Transverse colon (tissue), 4 donors: ENCODE results near the gene PXK. TPM values are rescaled to one million over a fixed set of nuclear protein-coding genes. Genes with fewer than 3 reads are reported as not detected.

Experiments used
- DNase-seq: peaks from one replicate; pipeline ENCODE4 v3.0.0-alpha.2; 2019
- H3K27ac ChIP-seq, 4 donors: fragments of 200-600 bp; sonication (generic); 2 replicates each; pipeline ENCODE4 v1.5.1; 2016 to 2018; ENCODE audit warnings: inconsistent platforms in 4 of 4
- H3K27me3 ChIP-seq: fragments of 200-600 bp; sonication (generic); 2 replicates; pipeline ENCODE4 v1.5.1; 2017; ENCODE audit warnings: inconsistent platforms
- H3K36me3 ChIP-seq, 4 donors: fragments of 200-600 bp; sonication (generic); 2 replicates each; pipeline ENCODE4 v1.5.1; 2017 to 2019; ENCODE audit warnings: inconsistent platforms in 4 of 4
- H3K4me1 ChIP-seq, 4 donors: fragments of 200-600 bp; sonication (generic); 2 replicates each; pipeline ENCODE4 v1.5.1; 2017 to 2020; ENCODE audit warnings: inconsistent platforms in 4 of 4
- H3K4me3 ChIP-seq, 4 donors: fragments of 200-600 bp; sonication (generic); 1 replicate in 1 of 4; 2 replicates in 3 of 4; pipeline versions ENCODE4 v1.5.1 to v1.6.1; 2017 to 2019; ENCODE audit warnings: inconsistent platforms in 4 of 4
- H3K9me3 ChIP-seq, 2 donors: fragments of 200-600 bp; sonication (generic); 2 replicates each; pipeline ENCODE4 v1.5.1; 2017 to 2019; ENCODE audit warnings: inconsistent platforms in 2 of 2
- CTCF ChIP-seq, 5 experiments: fragments of 200-600 bp in 3 of 5; fragments of 450-650 bp in 2 of 5; sonication (generic) in 3 of 5; IDR thresholded peaks; 1 replicate in 2 of 5; 2 replicates in 3 of 5; pipeline ENCODE4 v1.5.1; 2016 to 2017; ENCODE audit warnings: antibody characterized with exemption in 5 of 5, inconsistent platforms in 3 of 5, mild to moderate bottlenecking in 2 of 5, moderate library complexity in 1 of 5
- EP300 ChIP-seq: sonication (generic); formaldehyde crosslinking; IDR thresholded peaks from one replicate; pipeline ENCODE4 v1.6.1; 2017; ENCODE audit warnings: antibody characterized with exemption, low read depth
- POLR2A ChIP-seq: fragments of 450-650 bp; IDR thresholded peaks from one replicate; pipeline ENCODE4 v1.6.1; 2016; ENCODE audit warnings: antibody characterized with exemption, mild to moderate bottlenecking, moderate library complexity
- POLR2AphosphoS5 ChIP-seq, 3 donors: sonication (generic); formaldehyde crosslinking; IDR thresholded peaks; one replicate each; pipeline ENCODE4 v1.6.1; 2016; ENCODE audit warnings: antibody characterized with exemption in 3 of 3
- WGBS, 2 donors: methylation state at CpG; one replicate each; pipeline ENCODE4 v1.1.5; 2018; ENCODE audit warnings: low coverage in 1 of 2; 5-methylcytosine and 5-hydroxymethylcytosine counted together
- in situ Hi-C, 4 donors: fragments of 200-750 bp; cut with MboI; loops; one replicate each; pipeline versions ENCODE4 v1.15.0 to v1.15.1; 2017; ENCODE audit warnings: low sequenced_read_pairs in 3 of 4, low pct_ligation_motif_present in 1 of 4, low pct_unique_long_range_greater_than_20kb in 1 of 4
- intact Hi-C: fragments of 100-400 bp; cut with DNase I; formaldehyde crosslinking; loops from one replicate; pipeline ENCODE4 v1.15.1; 2023; ENCODE audit warnings: low total_unique reads
- total RNA-seq, 4 donors: library from RNA; depleted of rRNA; stranded (reverse); fragments of >200 nt; gene quantifications; one replicate each; pipeline ENCODE4 v1.1.0, GENCODE V29; 2016

The PXK gene
- total RNA-seq, 4 donors from 2014 or later, result 7.6 to 29.5 (median 16.6) TPM

- no peaks in the 10 kb centered on the region for H3K27me3 ChIP-seq
- in situ Hi-C loops (loop anchor here in 1 of 4 donors (10.0 kb wide), 1 partner anchor 47 kb away; no protein-coding TSS in a partner anchor), intact Hi-C loops (no loop called here)
- no peak overlapping the region for H3K4me3 ChIP-seq
- no peak for TF ChIP-seq CTCF (IDR thresholded peaks at IDR 0.05)
- TF ChIP-seq POLR2A, result no peak
- no peak for TF ChIP-seq EP300
- TF ChIP-seq POLR2AphosphoS5 (IDR thresholded peaks at IDR 0.05), result no peak
- no peaks in the 10 kb centered on the region for H3K4me1 ChIP-seq
- no peaks in the 10 kb centered on the region for H3K9me3 ChIP-seq
- H3K27ac ChIP-seq, result no peak overlapping the region
- no peak for DNase-seq
- peaks cover 0 to 18% (median 3%) of the 10 kb centered on the region in 4 donors for H3K36me3 ChIP-seq
- 74 to 85% methylated on average over 4 to 9 of the region's 9 CpGs for WGBS, 2 donors
These were observed 40.9 kb upstream of the PXK start for GRCh38 chr3:58291671-58292338.

GRCh38 chr3:58292866-58293265 is 39.8 kb upstream of the PXK start:
- in situ Hi-C loops (loop anchor here in 1 of 4 donors (10.0 kb wide), 1 partner anchor 48 kb away; no protein-coding TSS in a partner anchor), intact Hi-C loops (no loop called here)
- H3K36me3 ChIP-seq, result peaks cover 0 to 8% (median 0%) of the 10 kb centered on the region in 4 donors
- no peaks in the 10 kb centered on the region for H3K9me3 ChIP-seq
- DNase-seq, result no peak
- H3K27me3 ChIP-seq, result no peaks in the 10 kb centered on the region
- no peak overlapping the region for H3K27ac ChIP-seq
- H3K4me1 ChIP-seq, result no peaks in the 10 kb centered on the region
- TF ChIP-seq CTCF (IDR thresholded peaks at IDR 0.05) (no peak), POLR2AphosphoS5 (IDR thresholded peaks at IDR 0.05) (no peak), POLR2A (no peak), EP300 (no peak)
- WGBS, 2 donors, result 50 to 80% methylated on average over 1 to 10 of the region's 10 CpGs
- no peak overlapping the region for H3K4me3 ChIP-seq

GRCh38 chr3:58293516-58293915 is 39.2 kb upstream of the PXK start:
- TF ChIP-seq POLR2A, result no peak
- TF ChIP-seq CTCF (IDR thresholded peaks at IDR 0.05), result no peak
- no peak for TF ChIP-seq POLR2AphosphoS5 (IDR thresholded peaks at IDR 0.05)
- TF ChIP-seq EP300, result no peak
- WGBS, 2 donors, result 77 to 95% methylated on average over 3 to 9 of the region's 9 CpGs

GRCh38 chr3:58296269-58296668 is 36.4 kb upstream of the PXK start:
- no peaks in the 10 kb centered on the region for H3K9me3 ChIP-seq
- H3K36me3 ChIP-seq, result no peaks in the 10 kb centered on the region
- TF ChIP-seq CTCF (IDR thresholded peaks at IDR 0.05) (no peak), EP300 (no peak), POLR2A (no peak), POLR2AphosphoS5 (IDR thresholded peaks at IDR 0.05) (no peak)
- no peak overlapping the region for H3K27ac ChIP-seq
- no peak for DNase-seq
- in situ Hi-C loops, result loop anchor here in 2 of 4 donors (5.0 to 10.0 kb wide), 2 partner anchors 51 to 114 kb away; no protein-coding TSS in a partner anchor
- intact Hi-C loops, result no loop called here
- no peak overlapping the region for H3K4me3 ChIP-seq
- H3K27me3 ChIP-seq, result peaks cover 12% of the 10 kb centered on the region
- no peaks in the 10 kb centered on the region for H3K4me1 ChIP-seq
- 71 to 100% methylated on average over 1 to 5 of the region's 5 CpGs for WGBS, 2 donors

More at GRCh38 chr3:58293516-58293915, 39.2 kb upstream of the PXK start:
- Histone ChIP-seq H3K4me3 (no peak overlapping the region), H3K27me3 (no peaks in the 10 kb centered on the region), H3K9me3 (no peaks in the 10 kb centered on the region), H3K4me1 (no peaks in the 10 kb centered on the region), H3K27ac (no peak overlapping the region), H3K36me3 (peaks cover 0 to 4% (median 0%) of the 10 kb centered on the region in 4 donors)
- DNase-seq, result no peak
- intact Hi-C loops, result no loop called here
- in situ Hi-C loops, result loop anchor here in 1 of 4 donors (10.0 kb wide), 1 partner anchor 49 kb away; no protein-coding TSS in a partner anchor
